Stimulated activated CD8-positive, alpha-beta memory T cell treated with anti-CD3 and anti-CD28 coated beads, Interleukin-15, amount 100 ng/mL, for 48 hours (primary cell): ENCODE results near the gene ANO8.
A peak's percentile ranks its signal among the peaks of the same experiment; 100 is the strongest.
"Not testable (repeated sequence)": the region's sequence is repeated elsewhere in the genome, so short reads cannot be mapped to it uniquely, and the experiment has no call there.

Experiments
- DNase-seq, 2 donors: peaks; one replicate each; pipeline ENCODE4 v3.0.0-alpha.2; 2020; ENCODE audit warnings: low read depth in 2 of 2

The ANO8 gene

DNA sequence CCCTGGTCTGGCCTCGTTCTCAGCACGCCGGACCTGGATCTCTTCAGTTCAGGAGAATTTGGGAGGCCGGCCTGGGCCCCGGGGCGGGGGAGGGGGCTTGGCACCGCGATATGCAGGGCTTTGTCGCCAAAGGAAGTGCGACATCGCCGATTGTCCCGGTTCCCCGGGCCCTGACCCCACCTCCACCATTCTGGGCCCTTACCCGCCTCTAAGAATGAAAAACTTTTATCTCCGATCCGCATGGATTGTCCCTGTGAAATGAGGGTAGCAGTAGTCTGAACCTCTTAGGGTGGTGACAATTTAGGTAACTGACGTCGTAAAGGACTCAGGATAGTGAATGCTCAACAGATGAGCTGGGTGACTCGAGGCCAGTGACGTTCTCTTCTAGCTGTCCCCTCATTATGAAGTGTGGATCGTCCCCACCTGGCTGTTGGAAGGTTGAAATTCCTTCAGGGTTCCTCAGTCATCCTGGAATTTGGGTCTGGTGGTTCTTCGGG is 24.6 kb downstream of the ANO8 start:
- no peak for DNase-seq

DNA sequence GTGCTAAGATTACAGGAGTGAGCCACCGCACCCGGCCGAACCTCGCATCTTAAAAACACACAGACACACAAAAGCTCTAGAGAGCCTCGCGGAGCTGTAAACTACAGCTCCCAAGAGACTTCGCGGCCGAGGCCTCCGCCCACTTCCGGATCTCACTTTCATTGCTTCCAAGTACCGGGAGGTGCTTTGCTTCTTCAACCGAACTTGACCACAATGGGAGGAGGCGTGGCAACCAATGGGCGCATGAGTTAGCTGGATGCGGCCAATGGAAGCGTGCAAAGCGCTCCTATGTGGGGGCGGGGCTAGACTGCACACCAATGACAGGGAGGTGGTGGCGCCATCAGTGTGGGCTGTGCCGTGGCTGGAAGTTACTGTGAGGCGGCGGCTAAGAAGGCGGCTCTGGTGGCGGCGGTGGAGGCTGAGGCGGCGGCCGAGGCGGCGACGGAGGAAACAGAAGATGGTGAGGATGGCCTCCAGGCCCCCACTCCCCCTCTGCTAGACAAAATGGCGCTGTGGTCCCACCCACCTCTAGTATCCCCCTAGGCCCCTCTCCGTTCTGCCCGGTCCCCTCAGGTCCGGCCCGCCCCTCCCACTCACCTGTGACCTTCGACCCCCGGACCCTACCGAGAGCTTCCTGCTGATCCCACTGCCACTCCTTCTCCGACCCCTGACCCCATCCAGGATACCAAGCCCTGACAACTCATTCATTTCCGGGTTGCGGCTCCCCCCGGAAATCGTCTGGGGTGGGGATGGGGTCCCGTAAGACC is 25.3 kb downstream of the ANO8 start, which contains the start of gene DDA1:
Gene DDA1 (plus strand): TSS at position 366 of the 767 bp plus-strand sequence. CDS start 92 bp downstream, at position 458.
- peak; percentile 98 to 99 for DNase-seq

DNA sequence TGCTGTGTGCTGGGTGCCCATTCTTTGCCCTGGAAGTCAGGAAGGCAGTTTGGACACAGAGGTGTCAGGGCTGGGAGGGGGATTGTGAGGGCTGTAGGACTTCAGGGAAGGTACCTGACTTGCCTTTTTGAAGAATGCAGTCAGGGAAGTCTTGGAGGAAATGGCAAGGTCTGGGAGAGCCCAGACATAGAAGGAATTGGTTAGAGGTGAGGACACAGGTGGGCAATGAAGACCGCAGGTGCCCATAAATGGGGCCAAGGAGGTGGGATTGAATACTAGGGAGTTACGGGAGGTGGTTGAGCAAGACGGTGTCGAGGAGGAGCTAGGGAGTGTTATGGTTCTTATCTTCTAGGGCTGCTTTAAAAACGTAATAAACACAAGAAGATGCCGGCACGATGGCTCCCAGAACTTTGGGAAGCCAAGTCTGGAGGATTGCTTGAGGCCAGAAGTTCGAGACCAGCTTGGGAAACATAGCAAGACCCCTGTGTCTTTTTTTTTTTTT is 26.7 kb downstream of the ANO8 start:
- DNase-seq: no peak

DNA sequence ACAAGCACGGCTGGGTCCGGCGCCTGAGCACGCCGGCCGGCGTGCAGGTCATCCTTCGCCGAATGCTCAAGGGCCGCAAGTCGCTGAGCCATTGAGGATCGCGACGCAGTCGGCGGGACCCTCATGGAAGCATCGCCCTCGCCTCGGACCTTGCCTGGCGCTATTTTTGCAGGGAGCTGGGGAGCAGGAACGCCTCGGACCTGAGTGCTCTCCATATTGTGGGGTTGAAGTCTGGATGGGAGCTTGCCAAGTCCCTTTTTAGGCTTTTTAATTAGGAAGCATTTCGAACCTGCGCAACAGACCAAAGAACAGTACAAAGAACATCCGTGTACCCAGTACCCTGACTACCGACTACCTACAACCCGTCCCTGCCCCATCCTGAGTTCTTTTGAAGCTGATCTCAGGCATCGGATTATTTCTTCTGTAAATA is 28.4 kb downstream of the ANO8 start:
- no peak for DNase-seq

DNA sequence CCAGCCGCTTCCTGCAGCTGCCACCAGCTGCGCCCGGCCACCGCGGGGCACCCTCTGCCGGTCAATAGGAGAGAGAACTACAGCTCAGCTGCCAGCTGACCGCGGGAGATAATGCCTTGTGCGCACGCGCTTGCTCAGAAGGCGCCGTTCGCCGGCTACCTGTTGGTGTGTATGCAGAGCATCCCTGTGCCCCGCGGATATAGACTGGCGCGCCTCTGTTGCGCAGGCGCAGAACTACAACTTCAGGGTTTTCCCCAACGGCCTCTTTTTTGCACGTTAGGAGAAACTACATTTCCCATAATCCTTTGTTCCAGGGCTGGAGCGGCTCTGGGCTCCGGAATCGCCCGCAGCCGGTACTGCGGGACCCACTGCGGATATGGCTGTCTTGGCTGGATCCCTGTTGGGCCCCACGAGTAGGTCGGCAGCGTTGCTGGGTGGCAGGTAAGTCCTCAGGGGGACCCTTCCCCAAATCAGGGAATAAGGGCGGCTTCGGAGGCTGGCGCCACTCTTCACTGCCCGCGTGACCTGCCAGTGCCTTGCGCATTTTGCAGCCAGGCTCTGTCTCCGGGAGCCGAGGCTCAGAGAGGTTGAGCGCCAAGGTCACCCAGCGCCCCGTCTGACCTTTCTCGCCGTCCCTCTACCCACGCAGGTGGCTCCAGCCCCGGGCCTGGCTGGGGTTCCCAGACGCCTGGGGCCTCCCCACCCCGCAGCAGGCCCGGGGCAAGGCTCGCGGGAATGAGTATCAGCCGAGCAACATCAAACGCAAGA is 29.0 kb downstream of the ANO8 start, which contains the start of gene MRPL34:
Gene MRPL34 (plus strand): TSS at position 356 of the 768 bp plus-strand sequence. CDS start 21 bp downstream, at position 377.
- peak; percentile 95 to 96 for DNase-seq

DNA sequence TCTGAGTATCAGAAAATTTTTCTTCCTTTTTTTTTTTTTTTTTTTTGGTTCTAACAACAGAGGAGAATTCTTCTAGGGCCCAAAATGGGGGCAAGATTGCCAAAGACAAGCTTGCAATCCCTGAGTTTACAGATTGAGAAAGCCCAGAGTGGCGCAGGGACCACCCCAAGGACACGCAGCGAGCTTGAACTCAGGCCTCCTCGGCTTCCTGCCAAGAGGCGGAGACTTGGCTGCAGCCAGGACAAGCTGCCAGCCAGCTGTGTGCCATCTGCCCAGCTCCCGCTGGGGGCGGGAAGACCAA is 29.5 kb downstream of the ANO8 start:
- DNase-seq: no peak

DNA sequence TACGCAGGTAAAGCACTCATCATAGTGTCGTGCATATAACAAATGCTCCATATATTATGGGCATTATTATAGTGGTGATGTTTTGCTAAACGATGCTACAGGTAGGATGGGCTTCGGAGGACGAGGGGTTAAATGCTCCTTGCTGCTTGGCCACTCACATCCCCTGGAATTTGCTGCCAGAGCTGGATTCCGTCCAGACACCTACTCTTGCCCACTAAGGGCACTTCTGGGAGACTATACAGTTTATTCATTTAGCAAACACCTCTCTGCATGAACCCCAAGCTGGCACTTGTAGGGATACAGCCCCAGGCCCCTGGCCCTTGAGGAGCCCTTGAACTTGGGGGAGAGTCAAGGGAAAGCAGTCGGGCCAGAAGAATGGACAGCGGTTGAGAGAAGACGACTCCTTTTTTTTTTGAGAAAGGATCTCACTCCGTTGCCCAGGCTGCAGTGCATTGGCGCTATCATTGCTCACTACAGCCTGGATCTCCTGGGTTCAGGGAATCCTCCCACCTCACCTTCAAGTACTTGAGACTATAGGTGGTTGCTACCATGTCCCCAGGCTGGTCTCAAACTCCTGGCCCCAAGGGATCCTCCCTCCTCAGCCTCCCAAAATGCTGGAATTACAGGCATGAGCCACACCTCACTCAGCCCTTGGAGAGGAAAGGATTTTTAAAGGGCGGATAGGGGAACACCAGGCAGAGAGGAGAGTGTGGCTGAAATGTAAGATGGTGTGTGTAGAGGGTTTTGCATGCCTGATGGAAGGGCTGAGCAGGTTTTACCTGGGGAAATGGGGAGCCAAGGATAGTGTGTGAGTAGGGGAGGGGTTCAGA is 30.1 kb downstream of the ANO8 start:
- DNase-seq: no peak

DNA sequence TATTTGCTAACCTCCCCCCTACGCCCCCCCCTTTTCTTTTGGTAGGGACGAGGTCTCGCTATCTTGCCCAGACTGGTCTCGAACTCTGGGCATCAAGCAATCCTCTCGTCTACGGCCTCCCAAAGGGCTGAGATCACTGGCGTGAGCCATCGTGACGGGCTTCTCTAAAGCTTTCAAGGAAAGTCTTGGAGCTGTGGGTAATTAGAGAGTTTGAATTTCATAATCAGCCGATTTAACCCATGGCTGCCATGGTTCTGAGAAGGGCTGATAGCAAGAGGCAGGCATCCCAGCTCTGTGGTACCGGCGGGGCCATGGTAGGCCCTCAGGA is 30.8 kb downstream of the ANO8 start:
- no peak for DNase-seq

DNA sequence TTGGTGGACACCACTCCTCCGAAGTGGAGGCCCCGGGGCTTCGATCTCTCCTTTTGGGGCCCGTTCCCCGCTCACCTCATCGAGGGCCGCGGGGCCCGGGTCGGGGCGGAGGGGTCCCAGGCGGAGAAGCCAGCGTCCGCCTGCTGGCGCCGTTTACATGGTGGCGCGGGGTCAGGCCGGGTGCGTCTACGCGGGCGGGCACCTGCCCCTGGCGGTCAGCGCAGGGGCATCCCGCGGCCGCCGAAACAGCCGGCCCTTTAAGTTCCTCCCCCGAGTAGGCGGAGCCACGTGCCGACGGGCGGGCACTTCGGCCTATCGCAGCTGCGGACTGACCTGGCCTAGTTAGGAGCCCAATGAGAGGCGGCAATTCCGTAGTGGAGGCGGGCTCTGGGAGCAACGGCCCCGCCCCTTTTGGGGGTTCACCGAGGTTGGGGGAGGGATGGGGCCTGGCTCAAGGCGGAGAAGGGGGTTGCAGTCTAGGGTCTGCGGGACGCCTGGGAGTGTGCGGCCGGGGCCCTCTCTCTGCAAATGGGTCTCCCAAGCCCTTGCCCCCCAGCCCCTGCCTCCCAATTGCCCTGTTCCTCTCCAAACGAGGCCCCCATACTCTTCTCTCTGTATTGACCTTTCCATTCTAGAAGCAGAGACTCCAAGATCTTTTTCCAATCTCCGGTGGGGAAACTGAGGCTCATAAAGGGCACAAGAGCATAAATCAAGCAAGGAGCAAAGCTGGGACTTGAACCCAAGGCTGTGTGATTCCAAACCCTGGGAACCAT is 31.3 kb downstream of the ANO8 start, which contains the start of gene ABHD8:
Gene ABHD8 (minus strand): TSS at position 259 of the 773 bp plus-strand sequence. CDS start 1,809 bp downstream, outside the sequence.
- peak; percentile 89 to 91 for DNase-seq

DNA sequence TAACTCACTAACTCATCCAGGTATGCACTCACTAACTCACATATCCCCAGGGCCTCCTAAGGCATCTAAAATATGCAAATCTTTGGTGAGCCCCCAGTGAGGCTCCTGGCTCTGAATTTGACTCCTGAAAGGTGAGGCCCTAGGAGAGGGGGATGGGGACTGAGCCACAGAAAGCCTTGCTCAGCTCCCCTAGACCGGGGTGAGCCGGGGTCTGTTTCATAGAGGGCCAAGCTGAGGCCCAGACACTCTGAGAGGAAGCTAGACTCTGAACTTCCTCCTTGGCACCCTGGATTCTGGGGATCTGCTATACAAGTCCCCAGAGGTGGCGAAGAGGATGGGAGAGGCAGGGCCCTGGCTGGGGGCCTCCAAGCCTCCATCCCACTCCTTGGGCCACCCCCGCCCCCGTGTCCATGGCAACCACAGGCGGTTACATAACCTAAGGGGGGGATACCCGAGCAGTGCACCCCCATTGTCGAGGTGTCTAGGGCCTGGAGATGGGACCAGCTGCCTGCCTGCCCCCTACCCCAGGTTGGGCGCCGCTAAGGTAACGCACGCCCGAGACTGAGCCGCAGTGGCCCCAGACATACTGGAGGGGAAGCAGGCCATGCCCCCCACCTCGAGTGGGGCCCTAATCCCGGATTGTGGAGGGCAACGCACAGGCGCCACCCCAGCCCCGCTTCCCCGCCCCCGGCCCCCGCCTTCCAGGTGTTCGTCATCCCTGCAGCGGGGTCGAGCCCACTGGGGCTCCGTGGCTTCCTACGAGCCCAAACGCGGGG is 32.1 kb downstream of the ANO8 start:
- no peak for DNase-seq

DNA sequence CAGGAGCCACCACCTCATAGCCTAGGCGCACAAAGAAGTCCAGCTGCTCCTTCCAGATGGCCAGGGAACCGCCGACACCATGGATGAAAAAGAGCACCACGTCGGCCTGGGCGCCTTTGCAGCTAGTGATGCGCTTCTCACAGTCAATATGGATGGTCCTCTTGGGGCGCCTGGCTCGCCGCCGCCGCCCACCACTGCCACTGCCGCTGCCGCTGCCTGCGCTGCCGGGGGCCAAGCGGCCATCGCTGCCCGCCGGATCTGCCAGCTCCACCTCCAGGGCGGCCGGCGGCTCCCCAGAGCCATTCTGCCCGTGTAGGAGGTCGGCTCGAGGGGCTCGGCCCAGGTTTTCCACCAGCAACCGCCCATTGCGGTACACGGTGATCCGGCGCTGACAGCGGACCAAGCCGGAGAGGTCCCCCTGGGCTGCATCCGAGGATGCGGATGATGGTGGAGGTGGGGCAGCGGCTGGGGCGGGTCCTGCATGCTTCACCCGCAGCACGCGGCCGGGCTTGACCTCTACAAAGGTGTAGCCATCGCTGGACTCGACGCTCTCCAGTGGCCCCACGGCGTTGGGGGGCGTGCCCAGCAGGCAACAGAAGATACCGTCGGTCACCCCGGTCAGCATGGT is 33.5 kb downstream of the ANO8 start:
- DNase-seq: no peak

DNA sequence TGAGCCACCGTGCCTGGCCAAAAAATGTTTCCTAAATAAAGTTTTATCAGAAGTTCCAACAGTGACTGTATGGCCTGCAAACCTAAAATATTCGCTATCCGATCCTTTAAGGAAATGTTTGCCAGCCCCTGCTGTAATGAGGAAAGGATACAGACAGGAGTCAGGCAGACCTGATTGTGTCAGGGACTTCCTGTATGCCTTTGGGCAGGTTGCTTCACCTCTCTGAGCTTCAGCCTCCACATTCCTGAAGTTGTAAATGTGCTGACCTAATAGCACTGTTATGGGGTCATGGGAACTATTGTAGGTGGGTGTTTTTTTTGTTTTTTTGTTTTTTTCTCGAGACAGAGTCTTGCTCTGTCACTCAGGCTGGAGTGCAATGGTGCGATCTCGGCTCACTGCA is 37.7 kb downstream of the ANO8 start:
- no peak for DNase-seq

DNA sequence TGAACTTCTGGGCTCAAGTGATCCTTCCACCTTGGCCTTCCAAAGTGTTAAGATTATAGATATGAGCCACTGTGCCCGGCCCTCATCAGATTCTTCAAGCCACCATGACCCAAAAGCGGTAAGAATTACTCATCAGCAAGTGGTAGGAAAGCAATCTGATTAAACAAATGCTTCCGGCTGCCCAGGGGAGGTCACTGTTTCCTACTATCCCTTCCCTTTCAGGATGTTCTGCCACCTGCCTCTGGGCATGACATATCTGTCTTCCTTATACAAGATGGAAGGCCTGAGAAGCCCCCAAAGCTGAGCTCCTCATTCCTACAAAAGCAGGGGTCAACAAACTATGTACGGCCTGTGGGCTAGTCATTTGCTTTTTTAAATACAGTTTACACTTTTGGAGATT is 38.4 kb downstream of the ANO8 start:
- DNase-seq: no peak

DNA sequence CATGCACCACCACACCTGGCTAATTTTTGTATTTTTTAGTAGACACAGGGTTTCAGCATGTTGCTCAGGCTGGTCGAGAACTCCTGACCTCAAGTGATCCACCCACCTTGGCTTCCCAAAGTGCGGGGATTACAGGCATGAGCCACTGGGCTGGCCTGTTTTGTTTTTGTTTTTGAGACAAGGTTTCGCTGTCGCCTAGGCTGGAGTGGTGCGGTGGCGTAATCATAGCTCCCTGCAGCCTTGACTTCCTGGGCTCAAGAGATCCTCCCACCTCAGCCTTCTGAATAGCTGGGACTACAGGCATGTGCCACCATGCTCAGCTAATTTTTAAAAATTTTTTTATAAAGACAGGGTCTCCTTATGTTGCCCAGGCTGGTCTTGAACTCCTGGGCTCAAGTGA is 39.1 kb downstream of the ANO8 start:
- not testable (repeated sequence) for DNase-seq

DNA sequence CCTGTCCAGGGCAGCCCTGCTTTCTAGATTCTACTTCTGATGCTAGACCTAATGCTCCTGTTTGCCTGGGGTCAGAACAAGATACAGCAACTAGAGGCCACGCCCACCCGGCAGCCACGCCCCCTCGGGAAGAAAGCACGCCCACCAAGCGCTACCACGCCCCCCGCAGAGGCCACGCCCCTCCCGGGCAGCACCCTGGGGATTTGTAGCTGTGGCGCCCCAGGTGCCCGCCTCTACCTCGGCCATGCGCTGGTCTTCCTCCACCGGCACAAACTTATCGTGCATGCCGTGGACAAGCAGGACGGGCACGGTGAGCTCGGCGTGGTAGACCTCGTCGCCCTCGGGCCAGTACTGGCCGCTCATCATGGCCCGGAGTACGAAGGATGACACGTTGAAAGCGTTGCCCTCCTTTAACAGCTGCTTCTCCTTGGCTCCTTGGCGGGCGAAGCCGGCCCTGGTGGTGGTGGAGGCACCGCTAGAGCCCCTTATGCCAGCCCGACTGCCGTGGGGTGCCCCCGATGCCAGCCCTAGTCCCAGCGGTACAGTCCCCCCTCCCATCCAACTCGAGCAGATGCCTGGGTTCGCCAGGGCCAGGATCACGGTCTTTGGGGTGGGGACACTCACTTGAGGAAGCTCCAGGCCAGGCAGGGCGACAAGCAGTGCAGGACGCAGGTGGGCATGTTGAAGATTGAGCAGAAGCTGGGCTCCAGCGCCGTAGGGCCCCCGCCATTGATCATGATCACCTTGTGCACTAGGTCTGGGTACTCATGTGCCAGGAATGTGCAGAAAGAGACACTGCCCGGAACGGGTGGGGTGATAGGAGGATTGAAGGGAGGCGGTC is 40.4 kb downstream of the ANO8 start:
- peak; percentile 40 to 59 for DNase-seq

DNA sequence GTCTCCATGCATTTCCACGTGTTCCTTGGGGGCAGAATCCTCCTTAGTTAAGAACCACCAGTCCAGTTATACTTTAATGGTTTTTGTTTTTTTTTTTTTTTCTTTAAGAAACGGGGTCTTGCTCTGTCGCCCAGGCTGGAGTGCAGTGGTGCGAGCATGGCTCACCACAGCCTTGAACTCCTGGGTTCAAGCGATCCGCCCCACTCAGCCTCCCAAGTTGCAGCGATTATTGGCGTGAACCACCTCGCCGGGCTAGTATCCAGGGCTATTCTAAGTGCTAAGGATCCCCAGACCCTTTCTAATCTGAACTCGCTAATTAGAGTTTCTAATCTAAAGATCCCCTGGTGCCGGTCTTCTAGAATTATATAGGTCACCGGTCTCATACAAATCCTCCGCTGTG is 41.0 kb downstream of the ANO8 start:
- no peak for DNase-seq

DNA sequence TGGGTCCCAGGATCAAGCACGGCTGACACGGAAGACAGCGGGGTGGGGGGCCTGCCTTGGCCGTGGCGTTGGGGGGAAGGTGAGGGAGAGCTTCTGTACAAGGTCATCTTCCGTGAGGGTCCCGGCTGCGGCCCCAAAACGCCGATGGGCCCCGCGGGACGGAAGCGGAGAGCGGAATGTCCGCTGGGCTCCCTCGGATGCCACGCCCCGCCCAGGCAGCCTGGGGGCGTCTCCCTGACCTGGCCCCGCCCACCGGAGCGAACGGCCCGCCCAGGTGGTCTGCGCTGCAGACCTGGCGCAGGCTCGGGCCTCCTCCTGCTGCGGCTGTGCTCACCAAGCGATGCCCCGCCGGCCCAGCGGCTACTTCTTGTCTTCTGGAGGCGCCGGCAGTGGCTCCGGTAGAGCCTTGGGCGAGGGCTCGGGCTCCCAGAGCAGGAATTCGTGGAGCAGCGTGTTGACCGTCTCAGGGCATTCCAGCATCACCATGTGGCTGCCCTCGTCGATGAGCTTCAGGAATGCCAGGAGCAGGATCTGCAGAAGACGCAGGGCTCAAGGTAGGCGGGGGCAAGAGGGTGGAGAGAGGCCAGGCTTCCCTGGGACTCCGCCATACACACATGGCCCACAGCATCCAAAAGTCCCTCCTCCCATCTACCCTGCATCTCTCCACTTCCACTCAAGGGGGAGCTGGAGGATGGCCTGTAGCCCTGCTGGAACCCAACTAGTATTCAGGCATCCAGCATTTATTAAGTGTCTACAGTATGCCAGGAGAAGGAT is 42.2 kb downstream of the ANO8 start:
- DNase-seq: peak; percentile 74 to 77

DNA sequence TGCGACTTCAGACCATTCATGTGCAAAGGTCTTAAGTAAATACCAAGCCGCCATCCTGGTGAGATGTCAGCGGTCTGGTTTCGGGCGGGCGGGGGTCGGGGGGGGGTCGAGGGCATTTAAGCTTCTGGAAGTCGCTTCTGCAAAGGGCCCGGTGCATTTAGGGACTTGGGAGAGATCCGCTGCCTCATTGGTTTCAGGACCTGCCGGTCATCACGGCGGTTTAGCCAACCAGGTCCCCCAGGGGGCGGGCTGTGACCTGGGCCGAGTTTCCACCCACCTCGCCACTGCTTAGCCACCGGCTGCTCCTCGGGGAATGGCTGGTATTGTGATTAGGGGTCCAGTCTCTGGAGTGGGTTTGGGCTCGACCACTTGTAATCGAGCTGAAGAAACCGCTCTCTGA is 45.2 kb downstream of the ANO8 start:
- peak; percentile 44 to 60 for DNase-seq
